Measurements from ENCODE around the gene PPP1CC. TPM values are rescaled to one million over a fixed set of nuclear protein-coding genes. Genes with fewer than 3 reads are reported as not detected.

Gene PPP1CC
- total and polyA plus RNA-seq, 11 donors = 90.6 to 207 (median 140) TPM

GRCh38 chr12:110670161-110670701 is 72.5 kb downstream of the PPP1CC start:
- TF ChIP-seq CTCF (IDR thresholded peaks at IDR 0.05) (no peak), POLR2A (IDR thresholded peaks at IDR 0.05) (no peak)
- intact Hi-C loops (cut with DNase I) = no loop called here
- H3K4me1 ChIP-seq = peaks cover 0 to 9% (median 0%) of the 10 kb centered on the region in 12 donors
- no peak overlapping the region for H3K4me3 ChIP-seq
- WGBS, 4 donors = 49 to 63% (median 58%) methylated on average over 4 of the region's 4 CpGs
- no peak overlapping the region for H3K27ac ChIP-seq
- no peak for DNase-seq
- no peaks in the 10 kb centered on the region for H3K27me3 ChIP-seq
- no peak for ATAC-seq
- peaks cover 0 to 26% (median 6%) of the 10 kb centered on the region in 12 donors for H3K9me3 ChIP-seq
- H3K36me3 ChIP-seq = peaks cover 0 to 19% (median 0%) of the 10 kb centered on the region in 9 donors

Other genes starting within 250 kb of the PPP1CC start
- gene VPS29, start 240.8 kb downstream of the PPP1CC start, total RNA-seq = 100 to 1,000 TPM in 3 of 9 donors, 10 to 100 TPM in 6; 66.7 to 149 (median 89.5) TPM
- gene VPS29, start 240.8 kb downstream of the PPP1CC start, polyA plus RNA-seq = 100 to 1,000 TPM; 107 to 191 TPM
- gene RAD9B, start 240.6 kb downstream of the PPP1CC start, total RNA-seq = 1 to 10 TPM in 5 of 9 donors, under 1 TPM in 2, not detected in 2; 0.67 to 4.8 (median 2.4) TPM
- gene RAD9B, start 240.6 kb downstream of the PPP1CC start, polyA plus RNA-seq = 10 to 100 TPM in 1 of 2 donors, under 1 TPM in 1; 0.34 to 12.0 TPM
- 100 to 1,000 TPM in 1 of 9 donors, 10 to 100 TPM in 8; 47.5 to 113 (median 72.7) TPM for gene PPTC7, start 159.6 kb downstream of the PPP1CC start, total RNA-seq
- gene PPTC7, start 159.6 kb downstream of the PPP1CC start, polyA plus RNA-seq = 10 to 100 TPM; 26.6 to 53.1 TPM
- gene TCTN1, start 128.8 kb downstream of the PPP1CC start, total RNA-seq = 10 to 100 TPM; 17.3 to 27.7 (median 20.2) TPM
- 10 to 100 TPM; 12.6 to 18.5 TPM for gene TCTN1, start 128.8 kb downstream of the PPP1CC start, polyA plus RNA-seq
- 10 to 100 TPM in 6 of 9 donors, 1 to 10 TPM in 3; 4.1 to 55.3 (median 11.8) TPM for gene HVCN1, start 53.8 kb downstream of the PPP1CC start, total RNA-seq
- gene HVCN1, start 53.8 kb downstream of the PPP1CC start, polyA plus RNA-seq = 10 to 100 TPM in 1 of 2 donors, 1 to 10 TPM in 1; 9.5 to 13.6 TPM
- gene CCDC63, start 104.1 kb upstream of the PPP1CC start, total RNA-seq = not detected
- gene CCDC63, start 104.1 kb upstream of the PPP1CC start, polyA plus RNA-seq = not detected
- gene MYL2, start 177.7 kb upstream of the PPP1CC start, total RNA-seq = over 10,000 TPM in 8 of 9 donors, 1,000 to 10,000 TPM in 1; 9,599 to 55,783 (median 27,750) TPM
- gene MYL2, start 177.7 kb upstream of the PPP1CC start, polyA plus RNA-seq = over 10,000 TPM; 13,945 to 25,284 TPM